ENCODE data around the gene PPP3R1.

The PPP3R1 gene

DNA sequence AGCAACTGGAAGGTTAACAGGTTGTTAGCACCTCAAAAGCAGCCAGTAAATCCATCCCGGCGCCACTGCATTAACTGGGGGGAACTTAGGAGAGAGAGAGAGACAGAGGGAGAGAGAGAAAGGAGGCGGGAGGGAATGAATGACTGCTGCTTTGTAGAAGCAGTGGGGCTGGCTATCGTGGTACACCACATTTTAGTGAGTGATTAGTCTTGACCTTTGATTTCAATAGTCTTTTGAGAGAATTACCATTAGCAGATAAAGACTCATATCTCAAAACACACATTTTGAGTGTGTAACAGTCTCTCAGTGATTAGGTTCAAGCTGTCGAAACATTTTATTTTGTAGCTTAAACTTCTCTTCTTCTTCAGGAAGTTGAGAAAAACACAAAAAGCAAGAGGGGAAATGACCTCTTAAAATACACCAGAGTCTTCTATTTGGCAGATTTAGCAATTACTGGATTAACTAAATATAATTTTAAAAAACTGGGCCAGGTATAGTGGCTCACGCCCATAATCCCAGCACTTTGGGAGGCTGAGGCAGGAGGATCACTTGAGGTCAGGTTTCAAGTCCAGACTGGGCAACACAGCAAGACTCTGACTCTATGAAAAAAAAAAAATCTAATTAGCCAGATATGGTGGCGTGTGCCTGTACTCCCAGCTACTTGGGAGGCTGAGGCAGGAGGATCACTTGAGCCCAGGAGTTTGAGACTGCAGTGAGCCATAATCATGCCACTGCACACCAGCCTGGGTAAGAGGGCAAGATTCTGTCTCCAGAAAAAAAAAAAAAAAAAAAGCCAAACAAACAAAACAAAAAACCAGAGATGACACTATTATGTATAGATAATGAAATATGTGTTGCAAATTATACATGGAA, 116.6 kb downstream of the PPP3R1 start:
- DNase-seq, result no peak

DNA sequence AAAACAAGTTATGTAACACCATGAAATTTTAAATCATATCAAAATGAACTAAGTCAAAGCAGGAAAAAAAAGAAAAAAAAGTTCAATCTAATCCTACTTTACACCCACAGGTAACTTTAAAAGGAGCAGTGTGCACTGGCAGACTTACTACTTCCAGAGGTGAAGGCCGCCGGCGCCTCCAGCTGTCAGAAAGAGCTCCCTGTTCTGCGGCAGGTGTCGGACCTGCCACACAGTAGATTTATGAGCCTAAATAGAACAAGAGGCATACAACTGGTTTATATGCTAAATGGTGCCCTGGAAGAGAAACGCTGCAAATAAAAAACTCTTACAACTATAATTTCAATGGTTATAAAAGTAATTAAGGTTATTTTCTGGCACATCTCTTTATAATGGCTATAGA, 117.8 kb downstream of the PPP3R1 start:
- no peak for DNase-seq

DNA sequence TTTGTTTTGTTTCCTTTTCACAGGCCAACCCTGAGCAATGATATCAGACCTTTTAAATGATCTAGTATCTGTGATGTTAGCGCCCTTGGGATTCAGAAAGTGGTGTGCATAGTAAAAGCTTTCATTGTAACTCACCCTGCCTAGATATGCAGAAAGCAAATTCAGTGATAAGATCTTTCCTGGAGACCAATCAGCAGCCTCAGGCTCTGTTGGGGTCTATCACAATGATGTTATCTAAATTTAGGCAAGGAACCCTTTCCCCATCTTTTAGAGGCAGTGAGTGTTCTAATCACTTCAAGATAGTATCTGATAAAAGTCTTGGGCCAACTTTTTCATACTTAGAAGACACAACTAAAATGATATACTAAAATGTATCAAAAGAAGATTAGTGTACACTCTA, 118.2 kb downstream of the PPP3R1 start:
- no peak for DNase-seq

All from NCI-H226 (cell line).